ENCODE results near the gene SLC22A14. TPM values are rescaled to one million over a fixed set of nuclear protein-coding genes. Genes with fewer than 3 reads are reported as not detected.

SLC22A14 gene
- total RNA-seq, 1 experiment from 2014 or later, result 0.26 TPM

GRCh38 chr3:38297537-38297936 lies 15.4 kb downstream of the SLC22A14 start:
- H3K36me3 ChIP-seq (ENCODE audit: insufficient read depth, low read length, poor library complexity, severe bottlenecking), result no peaks in the 10 kb centered on the region
- no peak overlapping the region for H3K4me3 ChIP-seq (ENCODE audit: low read depth, low read length, poor library complexity, severe bottlenecking)
- no peaks in the 10 kb centered on the region for H3K9me3 ChIP-seq (ENCODE audit: low read depth, low read length, poor library complexity, severe bottlenecking)
- no peaks in the 10 kb centered on the region for H3K4me1 ChIP-seq (ENCODE audit: insufficient read depth, low read length, poor library complexity, severe bottlenecking)
- ChIA-PET POLR2A (ENCODE audit: low non-redundant PET) (no interaction called here), CTCF (interaction anchor here (0.6 to 1.2 kb wide), 2 partner anchors 15 to 37 kb away, joined by 3 read pairs; no protein-coding TSS in a partner anchor)
- TF ChIP-seq EZH2 (IDR thresholded peaks at IDR 0.05; ENCODE audit: borderline replicate concordance, low read depth, low read length, poor library complexity, severe bottlenecking) (no peak), CTCF (conservative IDR thresholded peaks at IDR 0.05; ENCODE audit: low read depth, low read length) (no peak)
- BruUV-seq (replicated peaks), result no TSS peak
- H3K27me3 ChIP-seq (replicated peaks; ENCODE audit: insufficient read depth, low read depth, low read length, poor library complexity), result no peaks in the 10 kb centered on the region
- DNase-seq (ENCODE audit: low spot score), result no peak
- intact Hi-C loops (cut with micrococcal nuclease; ENCODE audit: unreplicated experiment), result no loop called here
- no peak overlapping the region for H3K27ac ChIP-seq (ENCODE audit: low read depth, low read length, poor library complexity, severe bottlenecking)

GRCh38 chr3:38297947-38298711 lies 16.0 kb downstream of the SLC22A14 start:
- Histone ChIP-seq H3K4me1 (ENCODE audit: insufficient read depth, low read length, poor library complexity, severe bottlenecking) (no peaks in the 10 kb centered on the region), H3K27ac (ENCODE audit: low read depth, low read length, poor library complexity, severe bottlenecking) (no peak overlapping the region), H3K36me3 (ENCODE audit: insufficient read depth, low read length, poor library complexity, severe bottlenecking) (no peaks in the 10 kb centered on the region), H3K4me3 (ENCODE audit: low read depth, low read length, poor library complexity, severe bottlenecking) (no peak overlapping the region), H3K27me3 (replicated peaks; ENCODE audit: insufficient read depth, low read depth, low read length, poor library complexity) (no peaks in the 10 kb centered on the region), H3K9me3 (ENCODE audit: low read depth, low read length, poor library complexity, severe bottlenecking) (no peaks in the 10 kb centered on the region)
- POLR2A ChIA-PET (ENCODE audit: low non-redundant PET), result no interaction called here
- CTCF ChIA-PET, result interaction anchor here (0.6 to 1.2 kb wide), 3 partner anchors 15 to 142 kb away, joined by 3 read pairs; no protein-coding TSS in a partner anchor
- TF ChIP-seq EZH2 (IDR thresholded peaks at IDR 0.05; ENCODE audit: borderline replicate concordance, low read depth, low read length, poor library complexity, severe bottlenecking) (no peak), CTCF (conservative IDR thresholded peaks at IDR 0.05; ENCODE audit: low read depth, low read length) (peak; percentile 50; the same call in 1 of the 2 replicates)
- no TSS peak for BruUV-seq (replicated peaks)
- intact Hi-C loops (cut with micrococcal nuclease; ENCODE audit: unreplicated experiment), result no loop called here
- DNase-seq (ENCODE audit: low spot score), result peak; percentile 4

GRCh38 chr3:38306941-38307340 lies 24.8 kb downstream of the SLC22A14 start:
- POLR2A ChIA-PET (ENCODE audit: low non-redundant PET), result no interaction called here
- TF ChIP-seq CTCF (conservative IDR thresholded peaks at IDR 0.05; ENCODE audit: low read depth, low read length) (no peak), EZH2 (IDR thresholded peaks at IDR 0.05; ENCODE audit: borderline replicate concordance, low read depth, low read length, poor library complexity, severe bottlenecking) (no peak)
- CTCF ChIA-PET, result no interaction called here
- H3K9me3 ChIP-seq (ENCODE audit: low read depth, low read length, poor library complexity, severe bottlenecking), result no peaks in the 10 kb centered on the region
- H3K27ac ChIP-seq (ENCODE audit: low read depth, low read length, poor library complexity, severe bottlenecking), result no peak overlapping the region
- no TSS peak for BruUV-seq (replicated peaks)
- no peak overlapping the region for H3K4me3 ChIP-seq (ENCODE audit: low read depth, low read length, poor library complexity, severe bottlenecking)
- H3K4me1 ChIP-seq (ENCODE audit: insufficient read depth, low read length, poor library complexity, severe bottlenecking), result no peaks in the 10 kb centered on the region
- H3K36me3 ChIP-seq (ENCODE audit: insufficient read depth, low read length, poor library complexity, severe bottlenecking), result no peaks in the 10 kb centered on the region
- intact Hi-C loops (cut with micrococcal nuclease; ENCODE audit: unreplicated experiment), result no loop called here
- H3K27me3 ChIP-seq (replicated peaks; ENCODE audit: insufficient read depth, low read depth, low read length, poor library complexity), result no peaks in the 10 kb centered on the region
- DNase-seq (ENCODE audit: low spot score), result no peak

Data from A673 (cell line).